Measurements from ENCODE around the gene RABGAP1L.

GRCh38 chr1:174956086-174956485 is 796.8 kb downstream of the RABGAP1L start:
- TF ChIP-seq CTCF (IDR thresholded peaks at IDR 0.05 in 8 of 11, conservative IDR thresholded peaks at IDR 0.05 in 3 of 11), result no peak
- no peak for TF ChIP-seq POLR2A (IDR thresholded peaks at IDR 0.05)
- TF ChIP-seq POLR2AphosphoS5 (IDR thresholded peaks at IDR 0.05), result no peak

All from spleen (tissue), 7 donors.